Embryonic facial prominence (tissue), 1 donor: ENCODE data around the gene SGMS1.

ENCODE experiments used
- DNase-seq: peaks from one replicate; pipeline ENCODE4 v3.0.0-alpha.2; 2016; ENCODE audit errors: extremely low spot score

SGMS1 gene

GRCh38 chr10:50343702-50344331 is 279.9 kb downstream of the SGMS1 start:
- DNase-seq: no peak

- DNase-seq: no peak
Observed at GRCh38 chr10:50341987-50342386, 281.8 kb downstream of the SGMS1 start.

GRCh38 chr10:50336140-50336539 is 287.6 kb downstream of the SGMS1 start:
- no peak for DNase-seq

- no peak for DNase-seq
Observed at GRCh38 chr10:50335397-50335796, 288.4 kb downstream of the SGMS1 start.

- no peak for DNase-seq
Observed at GRCh38 chr10:50334273-50334672, 289.5 kb downstream of the SGMS1 start.

- no peak for DNase-seq
Observed at GRCh38 chr10:50333872-50334271, 289.9 kb downstream of the SGMS1 start.

- DNase-seq: no peak
Observed at GRCh38 chr10:50332108-50332842, 291.5 kb downstream of the SGMS1 start.

GRCh38 chr10:50331486-50331885 is 292.3 kb downstream of the SGMS1 start:
- no peak for DNase-seq

GRCh38 chr10:50326757-50327701 is 296.7 kb downstream of the SGMS1 start:
- peak; percentile 18 for DNase-seq

- DNase-seq: no peak
Observed at GRCh38 chr10:50326172-50326555, 297.6 kb downstream of the SGMS1 start.

- DNase-seq: no peak
Observed at GRCh38 chr10:50325449-50326171, 298.1 kb downstream of the SGMS1 start.

- no peak for DNase-seq
Observed at GRCh38 chr10:50324680-50325393, 298.9 kb downstream of the SGMS1 start.

- no peak for DNase-seq
Observed at GRCh38 chr10:50324046-50324445, 299.7 kb downstream of the SGMS1 start.

- no peak for DNase-seq
Observed at GRCh38 chr10:50322077-50322476, 301.7 kb downstream of the SGMS1 start.

- DNase-seq: no peak
Observed at GRCh38 chr10:50318129-50318528, 305.6 kb downstream of the SGMS1 start.

GRCh38 chr10:50316695-50317648 is 306.8 kb downstream of the SGMS1 start:
- DNase-seq: no peak

GRCh38 chr10:50316174-50316573 is 307.6 kb downstream of the SGMS1 start:
- no peak for DNase-seq

- no peak for DNase-seq
Observed at GRCh38 chr10:50315424-50315823, 308.3 kb downstream of the SGMS1 start.

GRCh38 chr10:50314169-50315071 is 309.3 kb downstream of the SGMS1 start:
- no peak for DNase-seq
